H9 (cell line): ENCODE measurements around the gene ANK3. TPM values are rescaled to one million over a fixed set of nuclear protein-coding genes. Genes with fewer than 3 reads are reported as not detected.

ENCODE experiments used
- DNase-seq: peaks from one replicate; pipeline ENCODE4 v3.0.0-alpha.2; 2017
- H2AFZ ChIP-seq: one replicate; pipeline ENCODE4 v1.6.1; 2013; ENCODE audit warnings: mild to moderate bottlenecking, low read length, control low read depth, moderate library complexity
- H2AK5ac ChIP-seq: 2 replicates; pipeline ENCODE4 v1.6.1; 2013; ENCODE audit warnings: low read length, control low read depth, mixed read lengths; ENCODE audit not compliant: insufficient read length
- H2BK120ac ChIP-seq: one replicate; pipeline ENCODE4 v1.6.1; 2013; ENCODE audit warnings: low read depth, mild to moderate bottlenecking, low read length, control low read depth, inconsistent platforms; ENCODE audit not compliant: poor library complexity, severe bottlenecking
- H2BK12ac ChIP-seq: 2 replicates; pipeline ENCODE4 v1.6.1; 2013; ENCODE audit warnings: low read length, control low read depth, mixed read lengths, low read depth; ENCODE audit not compliant: insufficient read length
- H2BK15ac ChIP-seq: 2 replicates; pipeline ENCODE4 v1.6.1; 2013; ENCODE audit warnings: low read depth, low read length, control low read depth
- H2BK20ac ChIP-seq: one replicate; pipeline ENCODE4 v1.6.1; 2013; ENCODE audit warnings: low read depth, mild to moderate bottlenecking, low read length, control low read depth, inconsistent platforms; ENCODE audit not compliant: poor library complexity, severe bottlenecking
- H2BK5ac ChIP-seq: 2 replicates; pipeline ENCODE4 v1.6.1; 2013; ENCODE audit warnings: low read length, control low read depth, mixed read lengths; ENCODE audit not compliant: insufficient read length
- H3K14ac ChIP-seq: 2 replicates; pipeline ENCODE4 v1.6.1; 2013; ENCODE audit warnings: low read length, control low read depth; ENCODE audit not compliant: insufficient read depth
- H3K18ac ChIP-seq: 2 replicates; pipeline ENCODE4 v1.6.1; 2013; ENCODE audit warnings: low read depth, mild to moderate bottlenecking, mixed read lengths, low read length, control low read depth; ENCODE audit not compliant: insufficient read length
- H3K23ac ChIP-seq: 2 replicates; pipeline ENCODE4 v1.6.1; 2013; ENCODE audit warnings: low read length, control low read depth, mixed read lengths, low read depth; ENCODE audit not compliant: insufficient read length
- H3K23me2 ChIP-seq: 2 replicates; pipeline ENCODE4 v1.6.1; 2013; ENCODE audit warnings: low read depth, mild to moderate bottlenecking, mixed read lengths, low read length, control low read depth; ENCODE audit not compliant: insufficient read length, poor library complexity, severe bottlenecking
- H3K27ac ChIP-seq: 2 replicates; pipeline ENCODE4 v1.5.1; 2013; ENCODE audit warnings: low read length, control low read depth, mixed read lengths, low read depth; ENCODE audit not compliant: insufficient read length
- H3K27me3 ChIP-seq: 2 replicates; pipeline ENCODE4 v1.6.1; 2013; ENCODE audit warnings: low read length, control low read depth, inconsistent platforms; ENCODE audit not compliant: insufficient read depth
- H3K4ac ChIP-seq: 2 replicates; pipeline ENCODE4 v1.6.1; 2013; ENCODE audit warnings: low read depth, mild to moderate bottlenecking, control low read depth, inconsistent platforms, low read length, moderate library complexity
- H3K4me1 ChIP-seq: 2 replicates; pipeline ENCODE4 v1.6.1; 2013; ENCODE audit warnings: low read length, control low read depth, inconsistent platforms; ENCODE audit not compliant: insufficient read depth
- H3K4me2 ChIP-seq: 2 replicates; pipeline ENCODE4 v1.6.1; 2013; ENCODE audit warnings: low read length, control low read depth, mixed read lengths; ENCODE audit not compliant: insufficient read length, insufficient read depth
- H3K56ac ChIP-seq: 2 replicates; pipeline ENCODE4 v1.6.1; 2013; ENCODE audit warnings: low read depth, mild to moderate bottlenecking, mixed read lengths, low read length, control low read depth; ENCODE audit not compliant: insufficient read length
- H3K79me1 ChIP-seq: 2 replicates; pipeline ENCODE4 v1.6.1; 2013; ENCODE audit warnings: low read depth, mild to moderate bottlenecking, moderate library complexity, low read length, control low read depth, inconsistent platforms; ENCODE audit not compliant: insufficient read depth, poor library complexity, severe bottlenecking
- H3K79me2 ChIP-seq: 2 replicates; pipeline ENCODE4 v1.6.1; 2013; ENCODE audit warnings: low read length, control low read depth, inconsistent platforms; ENCODE audit not compliant: insufficient read depth
- H3K9ac ChIP-seq: 2 replicates; pipeline ENCODE4 v1.6.1; 2013; ENCODE audit warnings: low read length, control low read depth, mixed read lengths; ENCODE audit not compliant: insufficient read length; ENCODE audit errors: extremely low read depth
- H3K9me3 ChIP-seq: one replicate; pipeline ENCODE4 v1.6.1; 2013; ENCODE audit warnings: low read depth, low read length, inconsistent platforms; ENCODE audit not compliant: control insufficient read depth
- H3T11ph ChIP-seq: one replicate; pipeline ENCODE4 v1.6.1; 2013; ENCODE audit warnings: mild to moderate bottlenecking, low read length, control low read depth, inconsistent platforms
- H4K20me1 ChIP-seq: one replicate; pipeline ENCODE4 v1.6.1; 2013; ENCODE audit not compliant: control insufficient read depth, insufficient read length, insufficient read depth
- H4K5ac ChIP-seq: 2 replicates; pipeline ENCODE4 v1.6.1; 2013; ENCODE audit warnings: low read depth, mild to moderate bottlenecking, mixed read lengths, low read length, control low read depth; ENCODE audit not compliant: insufficient read length
- H4K8ac ChIP-seq: replicated peaks from 2 replicates; pipeline ENCODE4 v1.6.1; 2013; ENCODE audit warnings: low read length, control low read depth, mixed read lengths, low read depth; ENCODE audit not compliant: insufficient read length
- H4K91ac ChIP-seq: 2 replicates; pipeline ENCODE4 v1.6.1; 2013; ENCODE audit warnings: low read depth, mild to moderate bottlenecking, moderate library complexity, mixed read lengths, low read length, control low read depth; ENCODE audit not compliant: insufficient read length
- H3K27ac Mint-ChIP-seq, 3 experiments: 2 replicates in 2 of 3; 3 replicates in 1 of 3; pipeline ENCODE4 v1.8.0; 2020 to 2021; ENCODE audit warnings: mixed read lengths in 3 of 3, mild to moderate bottlenecking in 1 of 3, moderate library complexity in 1 of 3
- H3K27me3 Mint-ChIP-seq: 2 replicates; pipeline ENCODE4 v1.8.0; 2021; ENCODE audit warnings: low read depth, mild to moderate bottlenecking, moderate library complexity, mixed read lengths
- H3K36me3 Mint-ChIP-seq, 3 experiments: 2 replicates in 2 of 3; 3 replicates in 1 of 3; pipeline ENCODE4 v1.8.0; 2020 to 2021; ENCODE audit warnings: low read depth in 3 of 3, mixed read lengths in 3 of 3; ENCODE audit not compliant: insufficient read depth in 1 of 3
- H3K4me1 Mint-ChIP-seq, 2 experiments: 2 replicates each; pipeline ENCODE4 v1.8.0; 2020; ENCODE audit warnings: mixed read lengths in 2 of 2
- H3K4me3 Mint-ChIP-seq, 2 experiments: 2 replicates in 1 of 2; 3 replicates in 1 of 2; pipeline ENCODE4 v1.8.0; 2020 to 2021; ENCODE audit warnings: mild to moderate bottlenecking in 2 of 2, mixed read lengths in 2 of 2, moderate library complexity in 1 of 2
- H3K9me3 Mint-ChIP-seq, 2 experiments: 2 replicates in 1 of 2; 3 replicates in 1 of 2; pipeline ENCODE4 v1.8.0; 2020; ENCODE audit warnings: mild to moderate bottlenecking in 2 of 2, mixed read lengths in 2 of 2, moderate library complexity in 1 of 2
- CTCF ChIP-seq: fragments of 200-600 bp; sonication (generic); conservative IDR thresholded peaks from 3 replicates; pipeline ENCODE4 v1.8.0; 2021; ENCODE audit warnings: antibody characterized with exemption, mild to moderate bottlenecking
- WGBS: extraction: QIAGEN DNeasy Blood & Tissue Kit; methylation state at CpG from one replicate; pipeline ENCODE4 v1.1.7; 2013; ENCODE audit warnings: missing lambda C conversion rate, low lambda C conversion rate, mixed read lengths; ENCODE audit not compliant: insufficient read length; ENCODE audit errors: extremely low coverage; 5-methylcytosine and 5-hydroxymethylcytosine counted together
- total RNA-seq: library from RNA; stranded (reverse); gene quantifications from 2 replicates; pipeline ENCODE4 v1.2.1, GENCODE V29; 2021

The ANK3 gene
- total RNA-seq, 1 experiment from 2014 or later = 59.6 TPM

- peaks cover 33 to 49% of the 10 kb centered on the region in 2 experiments for H3K4me1 Mint-ChIP-seq
- no peaks in the 10 kb centered on the region for H3K79me2 ChIP-seq
Measured at GRCh38 chr10:60351191-60351853, 38.4 kb downstream of the ANK3 start.

More at GRCh38 chr10:60351191-60351853, 38.4 kb downstream of the ANK3 start:
- no peaks in the 10 kb centered on the region for H4K20me1 ChIP-seq
- no peak overlapping the region for H3K18ac ChIP-seq
- no peaks in the 10 kb centered on the region for H3K23me2 ChIP-seq
- H3K4me3 Mint-ChIP-seq = no peak overlapping the region
- H3K36me3 Mint-ChIP-seq = no peaks in the 10 kb centered on the region
- no peak overlapping the region for H3K9ac ChIP-seq
- H2BK12ac ChIP-seq = no peak overlapping the region
- H3K23ac ChIP-seq = no peak overlapping the region
- H3K4me1 ChIP-seq = no peaks in the 10 kb centered on the region; the same call in 1 of the 2 replicates
- H3K4ac ChIP-seq = no peak overlapping the region
- H3K27me3 ChIP-seq = no peaks in the 10 kb centered on the region
- no peak overlapping the region for H2AK5ac ChIP-seq
- no peak overlapping the region for H4K91ac ChIP-seq
- no peaks in the 10 kb centered on the region for H3K9me3 Mint-ChIP-seq
- no peak overlapping the region for H4K5ac ChIP-seq
- no peak overlapping the region for H2BK20ac ChIP-seq
- no peak overlapping the region for H3T11ph ChIP-seq
- no peak overlapping the region for H2BK15ac ChIP-seq
- H3K9me3 ChIP-seq = no peaks in the 10 kb centered on the region
- no peak overlapping the region for H2BK5ac ChIP-seq
- no peak overlapping the region for H3K4me2 ChIP-seq
- no peak overlapping the region for H3K27ac ChIP-seq
- no peak overlapping the region for H2BK120ac ChIP-seq
- DNase-seq = no peak
- H3K27me3 Mint-ChIP-seq = no peaks in the 10 kb centered on the region
- peak overlapping the region in 1 of 3 experiments; percentile 25; a peak in 1 of 7 replicates for H3K27ac Mint-ChIP-seq
- no peak for TF ChIP-seq CTCF
- no peak overlapping the region for H2AFZ ChIP-seq
- H3K56ac ChIP-seq = no peak overlapping the region
- H3K79me1 ChIP-seq = no peaks in the 10 kb centered on the region
- no peak overlapping the region for H4K8ac ChIP-seq
- H3K14ac ChIP-seq = no peak overlapping the region
- no CpG with 5 or more reads among the region's 4 CpGs for WGBS
